OCI-LY7 (cell line): Measurements from ENCODE around the gene ARID4A.
"Not testable (repeated sequence)": the region's sequence is repeated elsewhere in the genome, so short reads cannot be mapped to it uniquely, and the experiment has no call there.

Experiments used
- CTCF ChIP-seq: fragments of 200-600 bp; sonication (generic); conservative IDR thresholded peaks from 2 replicates; pipeline ENCODE4 v1.5.1; 2014; ENCODE audit warnings: mild to moderate bottlenecking, antibody characterized with exemption, low read length, moderate library complexity, mixed read lengths
- EZH2phosphoT487 ChIP-seq: fragments of 200-600 bp; sonication (generic); IDR thresholded peaks from 2 replicates; pipeline ENCODE4 v1.6.1; 2018; ENCODE audit warnings: low read depth, borderline replicate concordance, mild to moderate bottlenecking, mixed run types, antibody characterized with exemption, low read length, moderate library complexity, mixed read lengths

GRCh38 chr14:58262005-58262404 lies 36.4 kb upstream of the ARID4A start:
- not testable (repeated sequence) for TF ChIP-seq CTCF, EZH2phosphoT487
